ENCODE results near the gene KDM4B. TPM values are rescaled to one million over a fixed set of nuclear protein-coding genes. Genes with fewer than 3 reads are reported as not detected.

KDM4B gene
- total RNA-seq, 4 donors from 2014 or later: 28.7 to 75.1 (median 46.1) TPM

- DNase-seq: no peak
- H3K4me1 ChIP-seq: no peaks in the 10 kb centered on the region
- TF ChIP-seq CTCF (IDR thresholded peaks at IDR 0.05) (no peak), POLR2A (IDR thresholded peaks at IDR 0.05) (no peak)
Observed at GRCh38 chr19:5182751-5183150, 213.8 kb downstream of the KDM4B start.

GRCh38 chr19:5183616-5184015 is 214.7 kb downstream of the KDM4B start:
- TF ChIP-seq POLR2A (IDR thresholded peaks at IDR 0.05) (no peak), CTCF (IDR thresholded peaks at IDR 0.05) (no peak)
- no peak for DNase-seq
- H3K36me3 ChIP-seq: no peaks in the 10 kb centered on the region

More at GRCh38 chr19:5182751-5183150, 213.8 kb downstream of the KDM4B start:
- Histone ChIP-seq H3K27ac (no peak overlapping the region), H3K36me3 (no peaks in the 10 kb centered on the region), H3K27me3 (no peaks in the 10 kb centered on the region), H3K9me3 (no peaks in the 10 kb centered on the region), H3K4me3 (no peak overlapping the region)

GRCh38 chr19:5184930-5185329 is 216.0 kb downstream of the KDM4B start:
- Histone ChIP-seq H3K36me3 (no peaks in the 10 kb centered on the region), H3K27ac (no peak overlapping the region), H3K4me1 (no peaks in the 10 kb centered on the region), H3K27me3 (no peaks in the 10 kb centered on the region), H3K9me3 (no peaks in the 10 kb centered on the region), H3K4me3 (no peak overlapping the region)
- no peak for TF ChIP-seq POLR2A (IDR thresholded peaks at IDR 0.05)
- no peak for TF ChIP-seq CTCF (IDR thresholded peaks at IDR 0.05)
- DNase-seq: no peak

More at GRCh38 chr19:5183616-5184015, 214.7 kb downstream of the KDM4B start:
- no peak overlapping the region for H3K4me3 ChIP-seq
- H3K9me3 ChIP-seq: no peaks in the 10 kb centered on the region
- H3K27ac ChIP-seq: no peak overlapping the region
- no peaks in the 10 kb centered on the region for H3K4me1 ChIP-seq
- H3K27me3 ChIP-seq: no peaks in the 10 kb centered on the region

- no peaks in the 10 kb centered on the region for H3K4me1 ChIP-seq
- no peaks in the 10 kb centered on the region for H3K27me3 ChIP-seq
- no peak for TF ChIP-seq POLR2A (IDR thresholded peaks at IDR 0.05)
- H3K36me3 ChIP-seq: no peaks in the 10 kb centered on the region
- H3K9me3 ChIP-seq: no peaks in the 10 kb centered on the region
- H3K27ac ChIP-seq: no peak overlapping the region
- no peak for DNase-seq
- no peak overlapping the region for H3K4me3 ChIP-seq
Observed at GRCh38 chr19:5186293-5187050, 217.6 kb downstream of the KDM4B start.

- Histone ChIP-seq H3K4me1 (no peaks in the 10 kb centered on the region), H3K27me3 (no peaks in the 10 kb centered on the region), H3K27ac (no peak overlapping the region), H3K9me3 (no peaks in the 10 kb centered on the region), H3K36me3 (no peaks in the 10 kb centered on the region), H3K4me3 (no peak overlapping the region)
- DNase-seq: no peak
- TF ChIP-seq POLR2A (IDR thresholded peaks at IDR 0.05): no peak
- TF ChIP-seq CTCF (IDR thresholded peaks at IDR 0.05): no peak
Observed at GRCh38 chr19:5188548-5189317, 219.8 kb downstream of the KDM4B start.

- no peaks in the 10 kb centered on the region for H3K9me3 ChIP-seq
Observed at GRCh38 chr19:5189318-5189607, 220.3 kb downstream of the KDM4B start.

More at GRCh38 chr19:5189318-5189607, 220.3 kb downstream of the KDM4B start:
- Histone ChIP-seq H3K36me3 (no peaks in the 10 kb centered on the region), H3K27ac (no peak overlapping the region), H3K27me3 (no peaks in the 10 kb centered on the region), H3K4me3 (no peak overlapping the region), H3K4me1 (no peaks in the 10 kb centered on the region)
- no peak for DNase-seq
- TF ChIP-seq POLR2A (IDR thresholded peaks at IDR 0.05) (no peak), CTCF (IDR thresholded peaks at IDR 0.05) (no peak)

Measured in Peyer's patch (tissue), 4 donors.